ENCODE data around the gene PYGM.

The PYGM gene

DNA sequence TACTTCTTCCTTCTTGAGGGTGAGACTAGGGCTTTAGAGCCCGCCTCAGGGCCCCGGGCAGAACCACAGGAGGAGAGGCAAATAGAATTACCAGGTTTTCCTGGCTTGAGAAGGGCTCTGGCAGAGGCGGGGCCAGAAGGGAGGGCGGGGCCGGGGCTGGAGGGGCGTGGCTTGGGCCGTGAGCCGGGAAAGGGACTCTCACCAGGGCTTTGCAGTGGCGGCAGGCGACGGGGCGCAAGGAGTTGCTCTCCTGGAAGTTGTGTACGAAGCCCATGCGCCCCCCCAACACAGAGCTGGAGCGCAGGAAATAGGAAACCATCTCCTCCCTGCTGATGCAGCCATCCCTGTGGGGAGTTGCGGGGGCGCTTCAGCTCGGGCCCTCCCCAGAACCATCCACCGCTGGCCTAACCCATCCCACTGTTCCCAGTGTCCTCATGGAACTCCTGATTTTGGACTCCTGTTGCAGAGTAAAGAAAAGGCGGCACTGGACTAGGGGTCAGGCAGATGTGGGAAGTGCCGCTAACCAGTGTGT is 29.9 kb downstream of the PYGM start:
- DNase-seq: peak in 1 of 2 experiments; percentile 7

DNA sequence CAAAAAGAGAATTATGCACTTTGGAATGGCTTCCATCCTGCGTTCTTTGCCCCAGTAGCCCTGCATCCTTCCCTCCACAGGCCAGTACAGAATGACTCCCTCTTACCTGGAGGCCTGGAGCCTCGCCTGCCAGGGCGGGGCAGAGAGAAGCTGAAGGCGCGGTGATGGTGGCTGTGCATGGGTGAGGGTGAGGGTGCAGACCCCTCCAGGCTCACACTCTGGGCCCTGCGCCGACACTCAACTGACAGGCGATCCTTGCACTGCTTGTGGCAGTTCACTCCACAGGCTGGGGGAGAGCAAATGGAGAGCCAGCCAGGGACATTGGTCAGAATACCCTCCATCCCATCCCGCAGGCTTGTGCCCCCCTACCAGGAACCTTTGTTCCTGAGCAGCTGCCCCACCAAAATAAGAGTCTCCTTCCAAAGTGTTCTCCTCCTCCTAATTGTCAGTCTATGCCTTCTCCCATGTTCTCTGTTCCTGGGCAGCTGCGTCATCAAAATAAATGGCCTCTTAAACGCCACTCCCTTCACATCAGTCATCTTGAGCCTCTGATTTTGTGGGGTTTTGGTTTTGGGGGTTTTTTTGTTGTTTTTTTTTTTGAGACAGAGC is 30.9 kb downstream of the PYGM start:
- no peak for DNase-seq

DNA sequence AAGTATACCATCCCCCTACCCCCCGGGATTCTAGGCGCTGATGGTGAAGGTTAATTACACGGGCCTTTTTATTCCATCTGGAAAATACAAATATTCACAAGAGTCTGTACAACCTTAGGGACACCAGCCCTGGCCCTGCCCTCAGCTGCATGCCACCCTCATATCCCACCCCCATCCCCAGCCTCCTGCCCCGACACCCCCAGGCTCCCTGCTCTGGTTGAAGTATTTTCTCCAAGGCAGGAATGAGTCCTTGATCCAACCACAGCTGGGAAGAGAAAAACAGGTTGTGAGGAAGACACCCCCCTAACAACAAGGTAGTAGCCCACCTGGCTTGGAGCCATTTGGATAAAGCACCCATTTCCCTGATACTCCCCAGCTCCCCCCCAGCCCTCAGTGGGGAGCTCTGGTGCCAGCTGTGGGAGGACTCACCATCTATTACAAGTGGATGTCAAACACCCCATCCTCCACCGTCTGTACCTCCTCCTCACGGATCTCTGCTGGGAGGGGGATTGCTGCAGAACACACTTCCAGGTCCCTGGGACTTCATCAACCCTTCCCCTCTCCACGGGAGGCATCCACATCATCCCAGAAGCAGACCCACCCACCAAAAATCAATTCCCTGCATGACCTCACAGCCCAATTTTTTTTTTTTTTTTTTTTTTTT is 32.8 kb downstream of the PYGM start:
- no peak for DNase-seq

DNA sequence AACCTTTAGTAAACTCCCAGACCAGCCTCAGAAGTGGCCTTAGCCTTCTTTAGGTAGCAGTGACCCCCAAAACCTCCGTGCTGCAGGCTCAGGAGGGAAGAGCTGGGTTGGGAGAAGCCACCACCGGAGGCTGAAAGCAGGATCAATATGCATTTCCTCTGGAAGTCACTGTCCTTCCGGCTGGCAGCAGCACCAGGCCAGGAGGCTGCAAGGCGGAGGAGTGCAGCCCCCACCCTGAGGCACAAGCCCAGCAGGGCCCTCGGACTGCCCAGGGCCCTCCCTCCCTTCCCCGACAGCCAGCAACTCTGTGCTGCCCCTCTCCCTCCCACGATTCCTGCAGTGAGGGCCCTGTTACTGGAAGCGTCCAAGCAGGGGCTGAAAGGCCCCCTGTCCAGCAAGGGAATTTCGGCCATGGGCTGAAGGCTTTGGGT is 33.5 kb downstream of the PYGM start:
- DNase-seq: no peak

DNA sequence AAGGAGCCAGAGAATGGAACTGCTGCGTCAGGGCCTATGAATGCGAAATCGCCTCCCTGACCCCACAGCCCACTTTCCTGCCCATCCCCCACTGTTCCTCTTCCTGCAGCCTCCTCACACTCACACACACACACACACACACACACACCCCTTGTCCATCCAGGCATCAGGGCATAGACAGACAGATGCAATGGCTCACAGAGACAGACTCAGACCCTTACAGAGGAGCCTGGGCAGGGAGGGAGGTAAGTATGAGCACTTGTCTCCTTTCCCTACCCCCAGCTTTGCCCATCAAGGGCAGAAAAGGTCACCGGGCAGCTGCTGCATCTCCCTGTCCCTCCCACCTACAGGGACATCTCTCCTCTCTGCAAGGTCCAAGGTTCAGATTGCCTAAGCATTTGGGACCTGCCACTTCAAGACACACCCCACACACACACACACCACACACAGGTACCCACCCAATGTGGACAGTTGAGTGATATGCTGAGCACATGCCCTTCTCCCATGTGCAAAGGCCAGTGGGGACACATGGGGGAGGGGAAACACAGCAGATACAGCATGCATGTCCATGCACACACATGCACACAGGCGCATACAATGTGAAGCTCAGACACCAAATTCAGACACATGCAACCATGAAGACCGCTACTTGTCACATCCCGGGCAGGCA is 34.8 kb downstream of the PYGM start:
- DNase-seq: no peak

DNA sequence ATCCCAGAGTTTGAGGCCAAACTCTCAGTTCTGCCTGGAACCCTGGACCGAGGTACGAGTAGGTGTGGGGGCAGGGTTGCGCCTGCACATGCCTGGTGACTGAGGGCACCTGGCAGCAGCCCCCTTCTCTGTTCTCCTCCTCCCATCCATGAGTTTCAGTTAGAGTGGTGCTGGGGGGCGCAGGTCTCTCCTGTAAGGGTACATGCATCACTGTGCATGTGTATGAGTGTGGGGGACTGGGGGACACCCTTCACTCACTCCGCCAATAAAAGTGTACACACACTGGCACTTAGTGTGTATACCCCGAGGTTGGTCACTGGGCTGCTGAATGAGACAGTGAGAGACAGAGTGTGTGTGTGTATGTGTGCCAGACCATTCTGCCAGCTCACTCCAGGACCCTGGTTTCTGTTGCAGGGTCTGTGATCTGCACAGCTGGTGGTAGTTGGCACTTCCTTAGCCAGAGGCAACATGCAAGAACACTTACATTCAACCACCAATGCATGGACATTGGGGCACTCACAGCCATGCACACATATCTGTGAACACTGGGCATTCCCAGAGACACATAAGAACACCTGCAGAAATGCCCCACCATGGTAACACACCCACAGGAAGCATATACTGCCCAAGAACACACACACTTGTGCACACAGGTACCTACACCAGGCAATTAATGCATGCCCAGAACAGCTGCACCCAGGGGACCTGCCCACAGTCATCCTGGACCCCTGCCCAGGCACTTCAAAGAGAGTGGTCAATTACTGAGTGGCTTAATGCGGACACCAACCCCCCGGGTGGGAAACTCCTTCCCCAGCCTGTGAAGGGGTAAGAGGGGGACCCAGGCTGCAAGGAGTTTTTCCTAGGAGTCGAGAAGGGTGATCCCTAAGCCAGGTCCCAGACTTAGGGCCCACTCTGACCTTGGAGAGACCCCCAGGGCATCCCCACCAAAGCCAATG is 35.6 kb downstream of the PYGM start:
- DNase-seq: no peak

DNA sequence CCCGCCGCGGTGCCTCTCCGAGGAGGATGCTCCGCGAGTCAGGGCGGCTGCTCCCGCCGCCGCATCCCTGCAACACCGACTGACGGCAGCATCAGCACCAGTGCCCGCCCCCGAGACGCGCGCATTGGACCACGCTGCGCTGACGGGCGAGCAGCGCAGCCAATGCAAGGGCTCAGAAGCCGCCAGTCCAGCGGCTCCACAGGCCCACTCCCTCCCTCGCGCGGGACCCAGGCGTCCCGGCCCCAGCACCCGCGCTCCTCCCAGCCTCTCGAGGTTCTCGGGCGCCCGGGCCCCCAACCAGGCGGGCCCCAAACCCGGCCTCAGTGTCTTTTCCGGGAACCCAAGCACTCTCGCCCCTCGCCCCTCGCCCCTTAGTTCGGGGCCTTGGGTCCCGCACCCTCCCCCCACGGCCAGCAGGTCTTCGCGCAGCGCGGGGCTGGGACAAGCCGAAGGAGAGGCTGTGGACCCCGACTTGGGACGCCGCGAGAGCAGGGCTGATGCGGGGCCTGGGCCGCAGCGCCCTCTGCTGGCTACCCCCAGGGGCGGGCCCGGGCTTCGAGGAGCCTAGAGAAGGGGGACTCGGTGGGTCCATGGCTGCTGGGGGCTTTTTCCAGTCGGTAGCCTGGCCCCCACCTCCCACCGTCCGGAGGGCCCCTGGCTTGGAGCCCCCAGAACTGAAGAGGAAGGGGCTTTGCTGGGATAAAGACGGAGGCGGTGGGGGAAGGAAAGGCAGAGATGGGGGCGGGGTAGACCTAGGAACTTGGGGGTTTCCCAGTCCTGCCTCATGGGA is 36.5 kb downstream of the PYGM start, which contains the start of gene NRXN2:
TSS of gene NRXN2 (minus strand) at position 81 of the 790 bp plus-strand sequence. CDS start 9,498 bp downstream, outside the sequence.
- DNase-seq: peak; percentile 36 to 77

DNA sequence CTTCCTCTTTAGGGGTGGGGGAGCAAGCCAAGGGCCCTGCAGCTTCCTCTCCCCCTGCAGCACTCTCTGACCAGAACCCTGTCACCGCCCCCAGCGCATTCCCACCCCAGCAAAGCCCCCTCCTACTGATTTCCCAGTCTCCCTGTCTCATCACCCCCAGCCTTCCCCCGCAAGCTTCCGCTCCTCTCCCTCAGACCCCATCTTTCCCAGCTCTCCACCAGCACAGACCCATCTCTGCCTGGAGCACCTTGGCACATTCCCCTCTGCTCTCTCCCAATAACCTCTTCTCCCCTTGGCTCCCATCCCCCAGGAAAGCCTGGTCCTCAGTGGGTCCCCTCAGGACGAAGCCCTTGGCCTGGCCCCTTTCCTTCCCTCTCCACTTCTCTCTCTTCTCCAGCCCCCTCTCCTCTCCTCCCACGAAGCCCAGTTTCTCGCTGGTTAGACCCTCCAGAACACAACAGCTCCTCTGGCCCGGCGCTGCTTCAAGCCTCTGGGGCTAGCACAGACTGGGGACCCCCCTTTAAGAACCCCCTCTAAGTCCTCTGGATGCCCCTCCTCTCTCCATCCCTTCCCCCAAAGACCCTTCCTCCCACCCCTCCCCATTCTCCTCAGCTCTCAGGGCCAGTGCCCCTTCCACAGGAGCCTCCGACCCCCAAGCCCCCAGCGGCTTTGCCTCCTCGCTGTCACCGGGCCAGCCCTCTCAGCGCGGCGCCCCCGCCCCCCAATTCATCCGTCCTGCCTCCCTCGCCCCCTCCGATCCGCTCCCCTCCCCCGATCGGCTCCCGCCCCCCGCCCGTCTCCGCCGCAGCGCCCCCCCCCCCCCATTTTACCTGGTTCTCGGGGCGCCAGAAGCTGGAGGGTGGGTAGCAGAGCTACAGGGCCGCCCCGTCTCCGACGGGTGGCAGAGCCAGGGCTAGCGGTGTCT is 37.4 kb downstream of the PYGM start:
- no peak for DNase-seq

DNA sequence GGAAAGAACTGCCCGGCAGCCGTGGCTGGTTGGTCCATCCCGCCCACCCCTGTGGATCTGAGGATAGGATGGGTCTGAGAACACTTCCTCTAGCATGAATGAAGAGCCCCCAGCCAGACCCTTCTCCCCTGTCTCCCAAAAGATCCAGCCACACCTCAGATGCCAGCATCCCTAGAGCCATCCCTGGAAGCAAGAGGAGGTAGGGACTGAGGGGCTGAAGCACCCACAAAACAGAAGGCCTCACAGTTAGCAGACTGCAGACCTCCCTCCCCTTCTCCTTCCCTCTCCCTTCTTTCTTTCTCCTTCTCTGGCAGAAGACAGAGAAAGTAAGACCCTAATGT is 38.4 kb downstream of the PYGM start:
- DNase-seq: no peak

DNA sequence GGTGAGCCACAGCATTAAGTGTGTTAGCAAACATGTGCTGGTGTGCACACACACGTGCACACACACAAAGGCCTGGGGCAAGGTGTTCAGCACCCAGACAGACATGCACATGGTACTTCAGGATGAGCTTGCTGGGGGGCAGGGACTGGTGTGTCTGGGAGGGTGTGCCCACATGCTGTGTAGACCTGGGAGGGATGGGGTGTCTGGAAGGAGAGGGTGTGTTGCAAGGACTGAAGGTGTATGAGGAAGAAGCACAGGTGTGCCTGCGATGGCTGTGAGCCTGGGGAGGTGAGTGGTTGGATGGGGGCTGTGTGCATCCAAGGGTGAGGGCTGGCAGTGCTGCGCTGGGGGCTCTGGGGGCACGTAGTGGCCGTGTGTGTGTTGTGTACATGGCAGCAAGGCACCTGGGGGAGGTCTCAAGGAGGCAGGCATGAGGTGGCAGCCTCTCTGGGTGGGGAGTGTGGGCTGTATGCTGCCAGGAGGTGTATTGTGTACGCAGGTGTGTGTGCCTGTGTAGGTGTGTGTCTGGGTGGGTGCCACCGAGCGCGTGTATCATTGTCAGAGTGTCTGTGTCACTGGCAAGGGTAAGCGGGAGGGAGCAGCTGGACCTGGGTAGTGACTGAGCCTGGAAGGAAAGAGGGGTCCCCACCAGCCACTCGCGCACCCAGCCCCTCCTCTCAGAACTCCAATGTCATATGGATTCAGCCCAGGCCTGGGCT is 39.0 kb downstream of the PYGM start:
- DNase-seq: no peak

DNA sequence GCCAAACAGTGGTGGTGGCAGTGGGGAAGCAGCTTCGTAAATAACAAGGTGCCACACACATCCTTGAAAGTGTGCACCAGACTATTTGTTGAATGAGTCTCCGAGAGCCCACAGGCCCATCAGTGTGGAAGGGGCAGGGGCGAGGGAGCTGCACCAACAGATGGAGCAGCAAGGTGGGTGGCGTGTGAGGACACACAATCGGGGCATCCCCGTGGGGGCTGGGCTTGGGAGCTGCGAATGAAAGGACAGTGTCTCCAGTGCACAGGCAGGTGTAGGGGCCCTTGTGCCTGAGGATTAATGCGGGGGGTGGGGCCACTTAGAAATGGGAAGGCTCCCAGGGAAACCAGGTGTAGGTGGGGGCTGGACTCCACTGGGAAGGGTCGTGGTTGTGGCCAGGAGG is 39.6 kb downstream of the PYGM start:
- DNase-seq: no peak

DNA sequence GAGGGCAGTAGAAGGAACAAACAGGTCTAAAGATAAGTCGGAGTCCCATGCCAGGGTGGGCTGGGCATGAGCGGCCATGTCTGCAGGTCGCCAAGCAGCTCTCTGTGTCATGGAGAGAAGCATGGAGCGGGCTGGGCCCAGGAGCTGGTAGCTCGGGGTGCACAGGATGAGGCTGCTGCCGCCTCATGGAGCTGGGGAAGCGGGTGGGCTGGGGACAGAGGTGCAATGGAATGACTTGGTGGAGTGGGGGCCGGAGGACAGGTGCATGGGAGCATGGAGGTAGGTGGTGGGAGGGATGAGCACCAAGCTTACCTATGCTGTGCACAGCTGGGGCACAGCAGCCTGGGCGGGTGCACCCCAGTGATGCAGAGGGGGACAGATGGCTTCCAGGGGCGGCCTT is 40.4 kb downstream of the PYGM start:
- DNase-seq: no peak

DNA sequence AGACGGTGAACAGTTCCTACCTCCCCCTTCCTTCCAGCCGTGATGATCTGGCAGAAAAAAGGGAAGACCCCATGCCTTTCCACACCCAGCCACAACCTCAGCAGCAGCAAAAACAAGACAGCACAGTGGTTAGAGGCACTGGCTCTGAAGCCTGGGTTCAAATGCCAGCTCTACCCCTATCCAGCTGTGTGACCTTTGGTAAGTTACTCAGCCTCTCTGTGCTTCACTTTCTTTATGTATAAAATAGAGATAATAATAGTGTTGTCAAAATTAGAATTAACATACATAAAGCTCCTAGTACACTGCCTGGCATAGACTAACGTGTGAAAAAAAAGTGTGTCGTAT is 41.0 kb downstream of the PYGM start:
- DNase-seq: no peak

DNA sequence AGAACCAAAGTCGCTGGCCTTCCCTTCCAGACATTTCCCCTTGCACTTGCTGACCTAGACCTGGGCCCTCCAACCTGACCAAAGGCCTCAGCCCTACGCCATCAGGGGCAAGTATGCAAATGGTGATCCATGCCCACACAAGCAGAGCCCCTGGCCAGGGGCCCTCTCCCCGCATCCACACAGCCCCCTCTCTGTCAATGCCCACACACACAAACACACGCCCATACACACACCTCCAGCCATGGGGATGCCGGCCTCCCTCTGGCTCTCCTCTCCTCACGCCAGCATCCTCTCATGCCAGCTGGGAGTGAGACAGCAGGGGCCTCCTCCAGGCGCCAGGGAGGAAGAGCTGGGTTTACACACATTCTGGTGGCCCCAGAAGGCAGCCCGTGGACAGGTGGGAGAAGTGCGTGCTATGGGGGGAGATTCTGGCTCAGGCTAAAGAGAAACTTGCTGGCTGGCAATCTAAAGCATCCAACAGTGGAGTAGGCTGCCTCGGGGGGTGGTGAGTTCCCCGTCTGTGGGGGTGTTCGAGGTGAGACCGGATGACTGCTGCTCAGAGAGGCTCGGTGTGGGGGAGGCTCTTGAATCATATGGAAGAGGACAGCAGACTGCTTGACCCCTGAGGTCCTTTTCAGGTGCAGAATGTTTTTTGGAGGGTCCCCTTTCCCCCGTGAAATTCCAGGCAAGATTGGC is 41.5 kb downstream of the PYGM start:
- DNase-seq: no peak

DNA sequence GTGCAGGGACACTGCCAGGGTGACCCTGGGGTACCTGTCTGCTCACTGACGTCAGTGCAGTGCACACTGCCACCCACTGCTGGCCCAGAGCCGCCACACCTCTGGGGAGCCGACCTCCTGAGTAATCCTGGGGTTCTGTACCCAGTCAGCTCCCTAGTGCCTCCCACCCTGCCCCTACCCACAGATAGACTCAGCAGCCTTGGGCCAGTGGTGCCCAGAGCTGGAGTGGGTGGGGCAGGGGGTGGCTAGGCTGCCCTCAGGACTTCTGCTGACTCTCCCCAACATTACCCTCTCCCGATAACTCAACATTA is 42.6 kb downstream of the PYGM start:
- no peak for DNase-seq

DNA sequence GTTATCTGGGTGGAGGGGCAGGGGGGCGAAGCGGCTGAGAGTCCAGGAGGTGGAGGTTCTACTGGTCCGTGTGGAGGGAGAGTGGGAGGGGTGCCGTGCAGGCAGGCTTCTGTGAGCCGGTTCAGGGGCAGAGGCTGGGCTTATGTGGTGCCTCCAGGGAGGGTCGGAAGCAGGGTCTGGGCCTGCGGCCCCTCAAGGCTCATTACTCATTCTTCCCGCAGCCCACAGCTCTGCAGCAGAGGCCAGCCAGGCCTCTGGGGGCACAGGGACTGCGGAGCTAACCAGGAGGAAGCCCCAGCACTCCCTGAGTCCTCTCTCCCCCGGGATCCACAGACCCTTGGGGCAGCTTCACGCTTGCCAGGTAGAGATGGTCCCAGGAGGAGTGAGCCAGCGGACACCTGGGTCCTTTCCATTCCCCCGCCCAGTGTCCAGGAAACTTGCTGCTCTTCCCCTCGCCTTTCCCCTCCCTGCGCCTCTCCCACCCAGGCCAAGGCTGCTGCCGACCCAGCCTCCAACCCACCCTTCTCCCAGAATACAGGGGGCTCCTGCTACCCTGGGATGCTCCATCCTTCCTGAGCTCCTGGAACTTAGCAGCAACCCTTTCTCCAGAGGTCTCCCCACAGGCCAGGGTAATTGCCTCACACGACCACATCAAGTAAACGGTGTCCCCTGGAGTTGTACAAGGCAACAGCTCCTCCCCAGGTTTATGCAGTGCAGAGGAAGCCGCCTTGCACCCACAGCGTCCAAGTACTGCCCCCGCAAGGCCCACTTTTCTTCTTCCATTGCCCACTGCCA is 43.1 kb downstream of the PYGM start:
- DNase-seq: no peak

DNA sequence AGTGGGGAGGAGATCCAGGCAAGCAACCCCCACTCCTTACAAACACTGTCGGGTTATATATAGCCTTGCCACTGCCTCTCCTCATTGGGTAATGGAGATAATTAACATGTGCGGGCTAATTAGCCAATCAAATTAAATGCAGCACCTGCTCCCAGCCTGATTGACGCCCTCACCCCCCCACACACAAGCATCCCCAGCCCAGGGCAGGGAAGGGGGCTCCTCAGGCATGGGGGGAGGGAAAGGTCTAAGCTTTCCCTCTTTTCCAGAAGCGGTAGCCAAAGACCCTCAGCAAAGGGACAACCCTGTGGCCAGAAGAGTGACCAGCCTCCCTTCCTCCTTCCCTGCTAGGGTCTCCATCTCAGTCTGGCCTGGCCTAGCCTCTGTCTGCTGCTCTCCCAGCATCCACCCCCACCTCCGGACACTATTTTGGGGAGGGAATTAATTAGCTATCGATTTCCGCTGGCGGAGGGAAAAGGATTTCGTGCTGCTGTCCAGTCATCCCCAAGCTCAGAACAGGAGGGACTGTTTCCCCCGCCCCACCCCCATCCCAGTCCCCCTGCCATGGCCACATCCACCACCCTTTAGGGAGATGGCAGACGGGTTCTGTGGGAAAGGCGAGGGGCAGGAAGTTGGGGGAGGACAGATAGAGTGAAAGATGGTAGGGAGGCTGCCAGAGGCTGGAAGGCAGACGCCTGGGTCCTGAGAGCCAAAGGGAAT is 43.9 kb downstream of the PYGM start:
- no peak for DNase-seq

DNA sequence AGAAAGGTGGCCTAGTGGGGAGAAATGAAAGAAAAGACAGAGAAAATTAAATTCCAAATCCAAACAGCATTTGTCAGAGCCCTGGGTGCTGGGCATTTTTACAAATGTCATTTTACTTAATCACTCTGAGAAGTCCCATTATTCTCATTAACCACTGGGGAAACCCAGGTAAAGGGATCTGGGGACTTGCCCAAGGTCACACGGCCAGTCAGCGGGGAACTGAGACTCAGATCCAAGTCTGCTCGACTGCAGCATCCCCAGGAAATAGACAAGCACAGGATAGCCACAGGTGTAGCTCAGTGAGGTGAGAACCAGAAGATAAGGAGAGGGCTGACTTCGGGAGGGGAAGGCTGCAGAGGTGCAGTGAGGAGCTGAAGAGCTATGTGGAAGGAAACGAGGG is 44.7 kb downstream of the PYGM start:
- no peak for DNase-seq
